HG03108 (cell line): ENCODE measurements around the gene KIAA0825.

Source experiments
- ATAC-seq: cut with Tn5 transposase; IDR thresholded peaks from one replicate; pipeline ENCODE4 v1.9.1; 2021; ENCODE audit warnings: moderate library complexity; ENCODE audit not compliant: unreplicated experiment

The KIAA0825 gene

GRCh38 chr5:94111209-94112004 lies 507.0 kb downstream of the KIAA0825 start:
- peak; percentile 100 for ATAC-seq

DNA sequence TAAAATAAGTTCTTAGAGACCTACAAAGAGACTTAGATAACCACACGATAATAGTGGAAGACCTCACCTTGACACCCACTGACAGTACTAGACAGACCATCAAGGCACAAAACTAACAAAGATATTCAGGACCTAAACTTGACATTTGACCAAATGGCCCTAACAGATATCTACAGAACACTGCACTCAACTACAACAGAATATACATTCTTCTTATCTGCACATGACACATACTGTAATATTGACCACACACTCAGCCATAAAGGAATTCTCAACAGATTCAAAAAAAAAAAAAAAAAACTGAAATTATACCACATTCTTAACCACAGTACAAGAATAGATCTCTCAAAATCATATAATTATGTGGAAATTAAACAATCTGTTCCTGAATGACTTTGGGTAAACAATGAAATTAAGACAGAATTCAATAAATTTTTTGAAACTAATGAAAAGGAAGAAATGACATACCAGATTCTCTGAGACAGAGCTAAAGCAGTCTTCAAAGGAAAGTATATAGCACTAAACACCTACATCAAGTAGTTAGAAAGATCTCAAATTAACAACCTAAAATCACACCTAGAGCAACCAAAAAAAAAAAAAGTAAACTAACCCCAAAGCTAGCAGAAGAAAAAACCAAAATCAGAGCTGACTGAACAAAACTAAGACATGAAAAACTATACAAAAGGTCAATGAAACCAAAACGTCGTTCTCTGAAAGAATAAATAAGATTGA lies 514.7 kb downstream of the KIAA0825 start:
- no peak for ATAC-seq
